NOMO-1 treated with DMSO at 0.1 percent for 48 hours (cell line): ENCODE data around the gene FANCC.

Source experiments
- DNase-seq: peaks from one replicate; lab custom pipeline; 2025; ENCODE audit not compliant: unreplicated experiment; lab: John Stamatoyannopoulos, UW

FANCC gene

DNA sequence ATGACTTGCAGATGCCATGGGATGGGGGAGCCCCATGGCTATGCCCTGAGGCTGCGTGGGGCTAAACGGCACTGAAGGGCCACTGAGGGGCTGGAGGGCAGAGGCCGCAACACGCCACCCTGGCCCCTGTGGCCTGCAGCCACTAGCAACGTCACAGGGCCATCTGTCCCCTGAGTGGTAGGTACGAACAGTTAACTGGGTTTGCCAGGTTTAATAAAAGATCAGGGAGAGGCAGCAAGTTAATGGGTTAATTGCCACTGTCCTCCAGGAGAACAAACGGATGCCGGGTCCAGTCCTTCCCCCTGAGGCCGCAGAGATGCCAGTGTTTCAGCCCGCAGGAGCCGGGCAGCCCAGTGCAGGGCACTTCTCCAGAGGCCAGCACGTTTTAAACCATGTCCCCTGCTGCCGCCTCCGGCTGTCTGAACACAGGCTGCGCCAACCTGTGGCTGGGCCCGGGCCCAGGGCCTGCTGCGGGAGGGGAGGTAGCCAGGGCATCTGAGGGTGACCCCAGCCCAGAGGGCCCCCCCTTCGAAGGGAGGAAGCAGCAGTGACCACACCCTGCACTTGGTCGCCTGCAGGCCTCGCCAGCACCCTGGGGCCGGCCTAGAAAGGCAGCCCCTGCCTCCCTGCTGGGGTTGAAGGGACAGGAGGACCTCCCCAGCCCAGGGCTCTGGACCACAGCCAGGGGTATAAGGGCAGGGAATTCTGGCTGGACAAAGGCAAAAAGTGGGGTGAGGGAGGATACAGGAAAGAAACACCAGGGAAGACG, 227.3 kb downstream of the FANCC start:
- DNase-seq: no peak

GRCh38 chr9:95089257-95090022, 228.1 kb downstream of the FANCC start:
- DNase-seq: no peak

DNA sequence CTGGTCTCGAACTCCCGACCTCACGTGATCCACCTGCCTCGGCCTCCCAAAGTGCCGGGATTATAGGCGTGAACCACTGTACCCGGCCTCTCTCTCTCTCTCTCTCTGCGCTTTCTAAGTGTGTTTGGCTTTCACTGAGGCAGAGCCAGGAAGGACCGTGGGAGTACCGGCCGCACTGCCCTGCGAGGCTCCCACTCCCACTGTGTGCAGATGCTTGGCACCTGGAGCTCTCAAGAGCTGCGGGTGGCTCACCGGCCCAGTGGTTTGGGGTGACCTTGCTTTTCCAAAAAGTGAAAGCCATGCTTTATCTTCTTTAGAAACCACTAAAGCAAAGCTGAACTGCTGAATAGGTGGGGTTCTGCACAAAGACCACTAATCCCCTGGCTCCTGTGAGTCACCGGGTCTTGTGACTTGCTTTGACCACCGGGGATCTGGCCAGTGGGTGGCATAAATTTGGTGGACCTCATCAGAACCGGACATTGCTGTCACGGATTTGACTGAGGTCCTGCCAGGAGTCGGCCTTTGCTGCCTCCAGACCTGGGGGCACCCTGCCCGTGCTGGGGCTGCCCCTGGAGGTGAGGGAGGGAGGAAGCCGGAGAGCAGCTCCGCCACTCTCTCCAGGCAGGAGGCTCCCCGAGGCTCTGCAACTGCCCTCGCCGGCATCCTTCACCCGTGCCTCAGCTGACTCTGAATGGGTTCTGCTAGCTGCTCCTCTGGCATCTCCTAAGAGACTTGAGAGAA, 228.9 kb downstream of the FANCC start:
- no peak for DNase-seq

- no peak for DNase-seq
Observed at GRCh38 chr9:95087659-95088242, 229.8 kb downstream of the FANCC start.

DNA sequence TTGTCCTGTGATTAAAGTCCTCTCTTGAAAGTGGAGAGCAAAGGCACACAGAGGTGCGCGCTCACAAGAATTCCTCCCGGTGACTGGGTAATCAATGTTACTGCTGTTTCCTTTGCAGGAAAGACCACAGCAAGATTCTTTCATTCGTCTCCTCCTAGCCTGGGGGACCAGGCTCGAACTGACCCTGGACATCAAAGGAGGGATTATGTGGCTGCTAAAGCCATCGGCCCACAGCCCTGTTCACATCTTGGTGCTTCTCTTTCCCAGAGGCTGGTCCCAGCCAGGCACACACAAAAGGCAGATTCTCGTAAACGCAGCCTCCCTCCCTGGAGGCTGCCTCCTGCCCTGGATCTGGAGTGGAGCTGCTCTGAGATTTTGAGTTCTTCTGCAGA, 230.9 kb downstream of the FANCC start:
- no peak for DNase-seq

- no peak for DNase-seq
Observed at GRCh38 chr9:95085861-95086563, 231.5 kb downstream of the FANCC start.

- no peak for DNase-seq
Observed at GRCh38 chr9:95085036-95085770, 232.3 kb downstream of the FANCC start.

DNA sequence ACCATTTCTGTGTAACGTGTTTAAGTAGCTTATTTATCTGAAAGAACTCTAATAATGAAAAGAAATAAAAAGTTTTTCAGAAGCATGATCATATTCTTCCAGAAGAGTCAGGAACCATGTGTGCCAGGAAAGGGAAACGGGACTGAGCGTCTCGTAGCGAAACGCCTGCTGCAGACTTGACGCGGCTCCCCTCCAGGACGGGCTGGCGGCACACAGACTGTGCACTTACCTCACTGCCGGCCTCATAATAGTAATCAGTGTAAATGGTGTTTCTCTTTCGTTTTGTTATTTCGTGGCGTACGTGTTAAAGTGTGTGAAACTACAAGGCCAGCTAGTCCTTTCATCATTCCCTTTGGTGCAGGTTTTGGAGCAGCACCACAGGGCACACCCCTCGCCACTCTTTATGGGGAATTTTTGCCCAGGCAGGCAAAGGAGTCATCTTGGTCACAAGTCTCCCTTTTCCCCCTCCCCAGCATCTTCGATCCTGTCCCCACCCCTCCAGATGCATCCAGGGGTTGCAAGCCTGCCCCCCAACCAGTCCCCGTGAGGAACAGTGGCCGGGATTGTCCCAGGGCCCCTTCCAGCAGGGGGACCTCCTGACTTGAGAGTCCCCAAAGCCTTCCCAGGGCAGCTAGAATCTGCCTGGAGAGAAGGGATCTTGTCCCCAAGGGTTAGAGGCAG, 233.1 kb downstream of the FANCC start:
- no peak for DNase-seq

- no peak for DNase-seq
Observed at GRCh38 chr9:95083086-95083768, 234.3 kb downstream of the FANCC start.

DNA sequence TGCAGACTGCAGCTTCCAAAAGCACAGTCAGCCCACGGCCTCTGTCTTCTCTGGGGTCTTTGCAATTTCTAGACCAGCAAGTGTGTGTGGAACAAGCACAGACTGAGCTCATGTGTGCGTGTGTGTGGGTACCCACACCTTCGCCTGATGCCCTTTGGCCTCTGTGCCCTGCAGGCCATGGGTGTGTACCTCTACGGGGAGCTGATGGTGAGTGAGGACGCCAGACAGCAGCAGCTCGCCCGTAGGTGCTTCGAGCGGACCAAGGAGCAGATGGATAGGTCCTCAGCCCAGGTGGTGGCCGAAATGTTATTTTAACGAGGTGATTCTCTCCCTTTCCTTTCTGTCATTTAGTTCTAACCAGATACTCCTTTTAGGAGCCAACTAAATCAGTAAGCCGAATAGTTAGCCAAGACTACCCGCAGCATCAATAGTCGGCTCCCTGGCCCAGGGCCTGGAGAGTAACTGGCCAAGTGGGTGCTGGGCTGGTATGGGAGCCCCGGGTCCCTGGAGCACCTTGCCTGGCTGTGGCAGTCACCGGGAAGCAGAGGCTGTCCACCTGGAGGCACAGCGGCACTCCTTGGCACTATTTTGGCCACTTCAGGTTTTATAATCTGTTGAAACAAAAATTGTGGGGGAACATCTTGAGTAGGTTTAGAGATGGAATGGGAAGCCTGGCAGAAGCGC, 235.0 kb downstream of the FANCC start:
- DNase-seq: no peak

GRCh38 chr9:95081998-95082397, 235.5 kb downstream of the FANCC start:
- no peak for DNase-seq

DNA sequence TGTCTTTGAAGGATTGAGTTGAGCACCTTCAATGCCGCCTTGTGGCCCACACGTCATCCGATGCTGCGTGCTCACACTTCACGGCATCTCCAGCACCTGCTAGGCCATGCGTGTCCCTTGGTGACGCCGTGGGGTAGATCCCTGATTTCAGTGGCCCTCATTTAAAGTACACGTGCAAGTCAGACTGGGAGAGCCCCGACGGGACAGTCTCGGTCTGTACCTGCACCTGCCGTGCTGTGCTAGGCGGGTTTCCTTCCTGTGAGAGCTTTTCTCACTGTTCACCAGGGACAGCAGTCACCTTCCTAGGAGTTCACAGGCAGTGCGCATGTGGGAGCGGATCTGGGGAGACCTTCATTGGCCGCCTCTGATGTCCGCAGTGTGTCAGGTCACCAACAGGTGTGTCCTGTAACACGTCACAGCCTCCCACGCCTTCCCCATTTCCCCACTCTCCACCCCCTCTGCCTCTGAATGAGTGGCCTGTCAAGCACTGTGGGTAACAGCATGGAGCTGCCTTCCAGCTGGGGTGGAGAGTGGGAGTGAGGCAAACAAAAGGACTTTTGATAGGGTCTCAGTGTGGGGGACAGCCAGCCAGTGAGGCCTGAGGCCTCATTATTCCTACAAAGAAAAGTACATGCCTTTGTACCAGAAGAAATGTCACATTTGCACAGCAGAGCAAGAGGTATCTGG, 236.4 kb downstream of the FANCC start:
- no peak for DNase-seq

GRCh38 chr9:95079461-95079860, 238.0 kb downstream of the FANCC start:
- no peak for DNase-seq

DNA sequence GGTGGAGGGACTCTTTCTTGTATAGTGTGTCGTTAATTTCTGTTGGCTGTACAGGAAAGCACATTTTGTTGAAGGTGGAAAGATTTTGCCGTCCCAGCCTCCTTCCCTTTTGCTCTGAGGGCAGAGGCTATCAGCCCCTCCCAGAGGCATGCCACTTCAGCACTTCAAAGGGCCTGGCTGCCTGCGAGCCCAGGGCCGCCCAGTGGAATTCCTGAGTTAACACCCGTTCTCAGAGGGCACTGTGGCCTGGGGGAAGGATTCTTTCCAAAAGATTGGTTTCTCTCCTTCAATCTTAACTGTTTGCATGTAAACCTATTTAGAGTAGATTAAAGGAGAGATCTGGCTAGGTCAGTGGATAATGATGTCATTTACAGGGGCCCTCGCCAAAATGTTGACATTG, 238.6 kb downstream of the FANCC start:
- DNase-seq: no peak

DNA sequence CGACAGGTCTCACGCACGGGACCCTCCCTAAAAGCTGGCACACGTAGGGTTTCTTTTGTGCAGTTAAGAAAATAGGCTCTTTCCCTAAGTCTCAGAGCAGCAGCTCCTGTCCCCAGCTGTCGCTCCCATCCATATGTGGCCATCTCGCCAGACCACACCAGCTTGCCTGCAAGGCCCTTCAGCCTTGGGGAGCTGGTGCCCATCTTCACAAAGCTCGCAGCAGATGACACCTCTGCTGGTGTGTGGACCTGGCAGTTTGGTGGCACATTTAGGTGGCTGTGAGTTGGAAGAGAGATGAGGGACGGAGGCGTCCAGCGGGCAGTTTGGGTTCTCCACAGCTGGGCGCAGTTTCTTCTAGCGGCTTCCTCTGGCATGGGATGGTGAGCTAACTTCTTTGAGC, 239.0 kb downstream of the FANCC start:
- no peak for DNase-seq

- DNase-seq: no peak
Observed at GRCh38 chr9:95077766-95078370, 239.6 kb downstream of the FANCC start.

DNA sequence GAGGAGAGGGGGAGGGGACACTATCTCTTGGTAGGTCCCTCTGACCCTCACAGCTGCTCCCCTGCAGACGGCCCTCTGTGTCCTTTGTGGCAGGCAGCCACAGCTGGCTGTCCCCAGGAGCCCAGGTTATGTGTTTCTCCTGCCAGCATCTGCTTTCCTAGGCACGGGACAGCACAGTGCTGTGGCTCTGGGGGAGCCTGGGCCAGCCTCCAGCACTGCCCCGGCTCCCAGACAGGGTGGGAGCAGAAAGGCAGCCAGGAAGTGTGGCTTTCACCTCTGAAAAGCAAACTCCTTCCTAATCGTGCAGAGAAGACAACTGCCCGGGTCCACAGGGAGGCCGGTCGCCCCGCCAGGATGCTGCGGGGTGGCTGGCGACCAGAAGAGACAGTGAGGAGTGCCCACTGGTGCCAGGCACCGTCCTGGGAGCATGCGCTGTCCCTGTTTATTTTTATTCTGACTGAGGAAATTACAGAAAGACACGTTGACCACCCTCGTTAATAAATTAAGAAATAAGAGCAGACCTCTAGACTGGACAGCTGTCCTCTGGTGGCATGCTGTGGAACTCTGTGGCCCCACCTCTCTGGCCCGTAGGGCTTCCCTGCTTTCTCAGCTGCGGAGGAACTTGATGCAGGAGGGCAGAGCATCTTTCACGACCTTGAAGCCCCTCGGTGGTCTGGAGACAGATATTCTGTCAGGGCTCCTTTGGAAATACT, 240.3 kb downstream of the FANCC start:
- DNase-seq: no peak
